GM12875 (cell line): Measurements from ENCODE around the gene PRDM7.

ENCODE experiments used
- H3K4me3 ChIP-seq: one replicate; pipeline ENCODE4 v1.5.1; 2011; ENCODE audit warnings: low read depth, low read length, control low read depth
- CTCF ChIP-seq: IDR thresholded peaks from 2 replicates; pipeline ENCODE4 v1.5.1; 2011; ENCODE audit warnings: low read depth, mild to moderate bottlenecking, control low read depth, inconsistent platforms, low read length, moderate library complexity, borderline replicate concordance; ENCODE audit not compliant: insufficient read depth

Gene PRDM7

DNA sequence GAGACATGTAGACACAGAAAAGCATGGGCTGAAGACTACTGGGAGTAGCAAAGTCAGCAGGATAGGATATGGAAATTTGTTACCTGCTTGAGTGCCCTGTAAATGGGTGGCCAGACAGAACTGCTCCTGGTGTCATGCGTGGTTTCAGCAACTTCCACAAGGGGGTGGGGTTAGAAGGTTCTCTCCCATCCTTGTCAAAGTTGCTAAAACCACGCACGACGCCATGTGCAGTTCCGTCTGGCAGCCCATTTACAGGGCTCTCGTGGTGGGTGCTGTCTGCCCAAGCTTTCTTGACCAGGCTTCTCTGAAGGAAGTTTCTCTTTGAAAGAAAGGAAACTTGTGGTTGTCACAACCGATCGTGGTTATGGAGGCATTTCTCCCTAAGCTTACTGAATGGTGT lies 51.0 kb downstream of the PRDM7 start:
- no peak for TF ChIP-seq CTCF
- H3K4me3 ChIP-seq = no peak overlapping the region

GRCh38 chr16:90023078-90023447 lies 54.1 kb downstream of the PRDM7 start:
- H3K4me3 ChIP-seq = no peak overlapping the region
- no peak for TF ChIP-seq CTCF

DNA sequence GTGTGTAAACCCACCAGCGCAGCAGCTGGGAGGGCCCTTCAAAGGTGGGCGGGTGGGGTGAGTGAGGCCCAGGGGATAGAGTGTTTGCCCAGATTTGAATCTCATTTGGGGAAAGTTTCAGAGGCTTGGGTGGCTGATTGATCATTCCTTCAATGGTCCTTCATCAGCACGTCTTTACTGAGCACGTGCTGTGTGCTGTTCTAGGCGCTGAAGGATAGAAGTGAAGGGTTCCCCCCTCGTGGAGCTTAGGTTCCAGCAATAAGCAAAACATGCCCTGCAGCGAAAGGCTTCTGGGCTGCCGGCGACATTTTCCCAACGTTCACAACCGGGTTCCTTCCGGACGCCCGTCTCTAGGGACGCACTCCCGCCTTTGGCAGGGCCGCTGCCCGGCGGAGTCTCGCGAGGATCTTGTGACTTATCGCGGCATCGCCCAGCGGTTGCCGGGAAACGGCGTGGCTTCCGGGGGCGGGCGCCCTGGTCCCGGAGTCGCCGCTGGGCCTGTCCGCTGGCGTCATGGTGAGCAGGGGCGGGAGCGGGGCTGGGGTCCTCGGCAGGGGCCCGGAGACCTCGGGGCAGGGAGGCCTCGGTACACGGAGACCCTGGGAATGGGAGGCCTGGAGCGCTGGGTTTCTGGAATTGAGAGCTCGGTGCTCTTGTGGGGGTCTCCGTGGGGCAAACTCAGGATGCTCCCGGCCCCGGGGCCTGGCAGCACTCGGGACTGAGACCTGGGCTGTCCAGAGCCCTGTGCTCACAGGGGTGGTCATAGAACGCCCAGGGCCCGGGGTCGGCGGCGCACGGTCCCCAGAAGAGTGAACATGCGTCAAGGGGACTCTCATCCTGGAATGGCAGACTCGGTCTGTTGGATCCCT lies 54.7 kb downstream of the PRDM7 start:
- no peak for TF ChIP-seq CTCF
- peak overlapping the region; percentile 30 for H3K4me3 ChIP-seq

GRCh38 chr16:90020838-90021382 lies 56.2 kb downstream of the PRDM7 start:
- no peak overlapping the region for H3K4me3 ChIP-seq
- TF ChIP-seq CTCF = no peak

DNA sequence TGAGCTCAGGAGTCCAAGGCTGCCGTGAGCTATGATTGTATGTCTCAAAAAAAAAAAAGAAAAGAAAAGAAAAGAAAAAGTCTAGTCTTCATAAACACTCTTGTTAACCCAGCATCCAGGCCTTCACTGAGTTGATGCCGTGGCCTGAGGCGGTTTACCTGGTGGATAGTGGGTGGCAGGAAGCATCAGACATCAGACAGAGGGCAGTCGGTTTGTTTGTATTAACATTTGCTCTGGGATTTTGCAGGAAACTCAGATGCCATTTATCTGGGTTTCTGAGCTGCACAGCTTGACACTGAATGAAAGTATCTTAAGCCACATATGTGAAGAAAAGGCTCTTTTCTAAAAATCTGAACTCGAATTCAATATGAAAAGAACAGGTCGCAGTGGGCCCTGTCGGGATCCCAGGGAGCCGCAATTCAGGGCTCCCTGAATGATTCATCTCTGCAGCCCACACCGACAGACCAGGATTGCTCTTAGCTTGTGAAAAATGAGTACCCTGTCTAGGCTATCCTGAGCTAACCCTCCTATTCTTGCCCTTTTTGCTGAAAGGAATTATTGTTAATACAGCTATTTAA lies 56.8 kb downstream of the PRDM7 start:
- H3K4me3 ChIP-seq = no peak overlapping the region
- no peak for TF ChIP-seq CTCF

GRCh38 chr16:90019543-90020259 lies 57.4 kb downstream of the PRDM7 start:
- no peak overlapping the region for H3K4me3 ChIP-seq
- peak; percentile 41; the same call in 1 of the 2 replicates for TF ChIP-seq CTCF
